SK-MEL-5 (cell line): Measurements from ENCODE around the gene A2M. TPM values are rescaled to one million over a fixed set of nuclear protein-coding genes. Genes with fewer than 3 reads are reported as not detected.

Source experiments
- DNase-seq: peaks from one replicate; pipeline ENCODE4 v3.0.0-alpha.2; 2016; ENCODE audit warnings: low read depth, low spot score
- in situ Hi-C: cut with HindIII; loops from 2 replicates; pipeline ENCODE4 v1.10.0; 2016; ENCODE audit warnings: low sequenced_read_pairs, high pct_unique_total_duplicates, low pct_unique_long_range_greater_than_20kb
- total RNA-seq: library from RNA; depleted of rRNA; stranded (reverse); fragments of >200 nt; shearing (Covaris generic); gene quantifications from 2 replicates; pipeline ENCODE4 v1.2.3, GENCODE V29; 2014

The A2M gene
- total RNA-seq, 1 experiment from 2014 or later, result 316 TPM

- no peak for DNase-seq
- in situ Hi-C loops, result no loop called here
Observed at GRCh38 chr12:9127484-9127883, 11.8 kb upstream of the A2M start.

- no peak for DNase-seq
- in situ Hi-C loops, result no loop called here
Observed at GRCh38 chr12:9124383-9125031, 8.8 kb upstream of the A2M start.

GRCh38 chr12:9123781-9124382 is 8.2 kb upstream of the A2M start:
- in situ Hi-C loops, result no loop called here
- no peak for DNase-seq

- in situ Hi-C loops, result no loop called here
Observed at GRCh38 chr12:9122091-9122609, 6.4 kb upstream of the A2M start.

GRCh38 chr12:9120487-9121184 is 4.9 kb upstream of the A2M start:
- DNase-seq, result no peak
- in situ Hi-C loops, result no loop called here

More at GRCh38 chr12:9122091-9122609, 6.4 kb upstream of the A2M start:
- DNase-seq, result peak; percentile 59

GRCh38 chr12:9118158-9118557 is 2.4 kb upstream of the A2M start:
- in situ Hi-C loops, result no loop called here
- peak; percentile 47 for DNase-seq

GRCh38 chr12:9114946-9115345 is 773 bp downstream of the A2M start:
- in situ Hi-C loops, result no loop called here
- no peak for DNase-seq

- DNase-seq, result no peak
- in situ Hi-C loops, result no loop called here
Observed at GRCh38 chr12:9113987-9114309, 1.8 kb downstream of the A2M start.

- no peak for DNase-seq
- in situ Hi-C loops, result no loop called here
Observed at GRCh38 chr12:9113296-9113986, 2.3 kb downstream of the A2M start.

- in situ Hi-C loops, result no loop called here
Observed at GRCh38 chr12:9112076-9112853, 3.5 kb downstream of the A2M start.

GRCh38 chr12:9111525-9111924 is 4.2 kb downstream of the A2M start:
- DNase-seq, result no peak
- in situ Hi-C loops, result no loop called here

More at GRCh38 chr12:9112076-9112853, 3.5 kb downstream of the A2M start:
- DNase-seq, result no peak

- no peak for DNase-seq
- in situ Hi-C loops, result no loop called here
Observed at GRCh38 chr12:9109737-9110491, 5.8 kb downstream of the A2M start.

- in situ Hi-C loops, result no loop called here
- no peak for DNase-seq
Observed at GRCh38 chr12:9109213-9109522, 6.6 kb downstream of the A2M start.

- in situ Hi-C loops, result no loop called here
- DNase-seq, result no peak
Observed at GRCh38 chr12:9108504-9109212, 7.1 kb downstream of the A2M start.

GRCh38 chr12:9107542-9107873 is 8.2 kb downstream of the A2M start:
- no peak for DNase-seq
- in situ Hi-C loops, result no loop called here

GRCh38 chr12:9106610-9107541 is 8.8 kb downstream of the A2M start:
- no peak for DNase-seq
- in situ Hi-C loops, result no loop called here
